Mucosa of stomach (tissue), 1 donor: Measurements from ENCODE around the gene SDR9C7.
"Not testable (repeated sequence)": the region's sequence is repeated elsewhere in the genome, so short reads cannot be mapped to it uniquely, and the experiment has no call there.

ENCODE experiments used
- H3K27me3 ChIP-seq: one replicate; pipeline ENCODE4 v1.7.0; 2013; ENCODE audit warnings: mild to moderate bottlenecking, low read length; ENCODE audit not compliant: control insufficient read depth, insufficient read depth
- H3K36me3 ChIP-seq: one replicate; pipeline ENCODE4 v1.7.0; 2013; ENCODE audit warnings: low read length; ENCODE audit not compliant: control insufficient read depth, insufficient read depth
- H3K4me1 ChIP-seq: one replicate; pipeline ENCODE4 v1.7.0; 2013; ENCODE audit warnings: mild to moderate bottlenecking, low read length; ENCODE audit not compliant: control insufficient read depth, insufficient read depth
- H3K4me3 ChIP-seq: one replicate; pipeline ENCODE4 v1.7.0; 2013; ENCODE audit warnings: low read length
- H3K9ac ChIP-seq: one replicate; pipeline ENCODE4 v1.7.0; 2013; ENCODE audit warnings: mild to moderate bottlenecking, low read length, moderate library complexity
- H3K9me3 ChIP-seq: one replicate; pipeline ENCODE4 v1.7.0; 2013; ENCODE audit warnings: mild to moderate bottlenecking, low read length, moderate library complexity; ENCODE audit not compliant: control insufficient read depth
- donor health status: Pancreatic carcinoma.

Gene SDR9C7

DNA sequence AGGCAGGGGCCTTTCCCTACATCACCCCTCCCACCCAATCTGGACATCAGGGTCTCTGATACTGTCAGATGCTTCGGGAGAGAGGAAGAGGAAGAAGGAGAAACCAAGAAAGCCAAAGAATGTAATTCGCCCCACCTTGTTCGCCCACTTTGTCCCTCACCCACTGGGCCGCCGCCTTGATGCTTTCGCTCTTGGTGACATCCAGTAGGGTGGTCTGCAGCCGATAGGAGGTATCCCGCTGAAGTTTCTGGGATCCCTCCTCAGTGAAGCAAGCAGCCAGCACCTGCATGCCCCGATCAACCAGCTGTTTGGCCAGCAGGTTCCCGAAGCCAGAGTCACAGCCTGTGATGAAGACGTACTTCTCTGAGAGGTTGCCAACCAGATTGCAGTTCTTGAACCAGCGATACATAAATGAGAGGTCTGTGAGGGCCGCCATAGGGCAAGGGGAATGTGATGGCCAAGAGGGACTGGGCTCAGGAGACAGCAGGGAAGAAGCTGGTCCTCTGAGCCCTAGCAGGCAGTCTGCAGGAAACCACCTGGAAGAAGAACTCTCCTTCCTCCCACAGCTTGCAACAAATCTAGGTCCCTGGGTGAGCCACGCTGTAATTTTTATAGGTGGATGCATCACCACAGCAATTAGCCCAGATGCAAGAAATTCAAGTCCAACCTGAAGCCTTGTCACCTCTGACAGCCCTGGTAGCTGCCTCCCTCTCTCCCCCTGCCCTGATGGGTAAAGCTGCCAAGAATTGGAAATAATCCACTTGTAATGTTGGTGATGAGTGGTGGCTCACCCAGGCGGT lies at the start of gene SDR9C7:
SDR9C7 (minus strand) TSS at position 583 of the 800 bp plus-strand sequence; CDS start at position 436, 147 bp downstream.
- H3K4me3 ChIP-seq: no peak within 1 kb of the TSS
- H3K4me1 ChIP-seq: no peaks in the 10 kb centered on the region
- H3K36me3 ChIP-seq: no peaks in the 10 kb centered on the region
- no peaks in the 10 kb centered on the region for H3K27me3 ChIP-seq
- H3K9ac ChIP-seq: no peak within 1 kb of the TSS
- no peaks in the 10 kb centered on the region for H3K9me3 ChIP-seq

DNA sequence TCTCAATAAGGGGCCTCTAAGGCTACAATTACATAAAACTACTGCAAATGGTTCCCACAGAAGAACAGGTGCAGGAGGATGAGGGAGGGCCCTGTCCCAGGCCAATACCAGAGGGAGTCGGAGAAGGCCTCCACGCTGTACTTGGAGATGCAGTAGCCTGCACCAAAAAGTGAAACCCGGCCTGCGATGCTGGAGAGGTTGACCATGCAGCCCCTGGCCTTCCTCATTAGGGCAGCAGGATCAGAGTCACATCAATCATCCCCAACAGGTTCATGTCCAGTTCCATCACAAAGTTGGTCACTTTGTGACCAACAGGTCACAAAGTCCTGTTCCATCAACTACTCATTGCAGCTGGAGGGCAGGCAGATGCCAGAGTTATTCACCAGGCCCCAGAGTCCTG lies 49.2 kb upstream of the SDR9C7 start:
- Histone ChIP-seq H3K4me3 (no peak overlapping the region), H3K9me3 (no peaks in the 10 kb centered on the region), H3K9ac (no peak overlapping the region), H3K27me3 (peaks cover 3% of the 10 kb centered on the region), H3K36me3 (no peaks in the 10 kb centered on the region), H3K4me1 (no peaks in the 10 kb centered on the region)

DNA sequence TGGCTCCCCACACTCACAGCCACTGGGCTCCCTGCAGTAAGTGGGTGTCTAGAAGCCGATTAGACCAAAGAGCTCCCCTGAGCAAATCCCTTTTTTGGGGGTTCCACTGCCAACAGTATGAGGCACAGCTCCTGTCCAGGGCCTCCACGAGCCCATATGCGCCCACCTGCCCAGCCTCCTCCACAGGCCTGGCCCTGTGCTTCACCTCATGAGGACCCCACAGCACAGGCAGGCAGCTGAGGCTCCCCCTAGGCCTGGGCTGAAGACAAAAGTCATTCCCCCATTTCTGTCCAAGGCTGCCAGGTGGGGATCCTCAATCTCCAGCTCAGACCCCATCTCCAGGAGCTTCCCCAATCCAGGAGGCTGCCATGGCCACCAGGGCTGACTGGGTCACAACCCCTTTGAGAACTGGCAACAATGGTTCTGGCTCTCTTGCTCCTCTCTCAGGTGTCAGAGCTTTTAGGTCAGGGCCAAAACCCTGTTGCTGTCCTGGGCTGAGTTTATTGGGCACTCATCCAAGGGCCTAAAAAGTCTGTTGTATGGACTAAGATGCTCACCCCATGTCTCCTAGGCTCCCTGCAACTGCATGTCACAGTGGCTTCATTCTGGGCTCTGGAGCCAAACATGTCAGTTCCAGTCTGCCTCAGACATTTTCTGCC lies 48.5 kb upstream of the SDR9C7 start:
- not testable (repeated sequence) for H3K4me3 ChIP-seq, H3K9me3 ChIP-seq, H3K27me3 ChIP-seq, H3K4me1 ChIP-seq, H3K36me3 ChIP-seq, H3K9ac ChIP-seq

DNA sequence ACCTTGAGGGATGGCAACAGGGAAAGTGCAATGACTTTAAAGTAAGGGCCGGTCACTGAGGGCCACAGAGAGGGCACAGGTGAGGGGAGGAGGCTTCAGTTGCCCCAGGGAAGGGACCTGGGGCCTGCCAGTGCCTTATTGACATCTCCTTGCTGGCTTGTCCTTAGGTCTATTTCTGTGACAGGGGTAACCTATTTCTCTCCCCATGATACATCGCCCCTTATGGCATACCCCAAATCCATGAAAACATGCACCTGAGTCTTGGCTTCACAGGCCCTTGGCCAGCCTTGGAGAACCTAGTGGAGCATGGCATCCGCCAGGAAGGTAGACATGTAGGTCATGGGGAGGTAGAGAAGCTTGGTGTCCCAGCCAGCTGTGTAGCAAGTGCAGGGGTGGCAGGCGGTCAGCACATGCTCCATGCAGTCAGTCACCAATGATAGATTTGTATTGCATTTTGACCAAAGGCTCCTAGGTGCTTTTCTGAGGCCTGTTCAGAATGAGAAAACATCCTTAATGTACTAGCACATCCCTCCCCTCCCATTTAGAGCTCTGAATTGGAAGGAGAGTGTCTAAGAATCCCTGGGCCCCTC lies 46.8 kb upstream of the SDR9C7 start:
- Histone ChIP-seq H3K9ac (no peak overlapping the region), H3K4me3 (no peak overlapping the region), H3K27me3 (no peaks in the 10 kb centered on the region), H3K9me3 (no peaks in the 10 kb centered on the region), H3K4me1 (no peaks in the 10 kb centered on the region), H3K36me3 (no peaks in the 10 kb centered on the region)

DNA sequence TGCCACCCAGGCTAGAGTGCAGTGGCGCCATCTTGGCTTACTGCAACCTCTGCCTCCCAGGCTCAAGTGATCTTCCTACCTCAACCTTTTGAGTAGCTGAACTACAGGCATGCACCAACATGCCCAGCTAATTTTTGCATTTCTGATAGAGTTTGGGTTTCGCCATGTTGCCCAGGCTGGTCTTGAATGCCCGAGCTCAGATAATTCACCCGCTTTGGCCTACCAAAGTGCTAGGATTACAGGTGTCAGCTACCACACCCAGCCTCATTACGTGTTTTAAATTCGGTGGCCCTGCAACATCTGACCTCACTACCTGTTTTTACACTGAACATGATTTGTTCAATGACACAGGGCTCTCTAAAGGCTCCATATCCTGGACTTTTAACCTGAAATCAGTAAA lies 46.1 kb upstream of the SDR9C7 start:
- Histone ChIP-seq H3K36me3 (no peaks in the 10 kb centered on the region), H3K27me3 (no peaks in the 10 kb centered on the region), H3K4me1 (no peaks in the 10 kb centered on the region), H3K9me3 (no peaks in the 10 kb centered on the region), H3K4me3 (no peak overlapping the region), H3K9ac (no peak overlapping the region)

DNA sequence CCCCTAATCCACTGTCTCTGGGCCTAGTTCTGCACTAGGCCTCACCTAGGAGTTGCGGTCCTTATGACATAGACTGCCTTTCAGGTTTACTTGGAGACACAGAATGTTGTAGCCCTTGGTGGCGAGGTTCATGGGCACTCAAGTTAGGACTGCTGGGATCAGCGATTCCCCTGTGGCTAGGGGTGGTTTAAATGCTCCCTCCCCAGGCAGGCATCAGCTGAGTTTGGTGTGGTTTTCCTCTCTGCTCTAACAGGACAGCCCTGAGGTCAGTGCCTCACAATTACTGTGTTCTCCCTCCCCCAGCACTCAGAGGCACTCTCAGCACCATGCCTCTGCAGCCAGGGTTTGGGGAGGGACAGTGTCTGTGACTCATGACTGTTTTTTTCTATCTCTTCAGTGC lies 45.4 kb upstream of the SDR9C7 start:
- H3K27me3 ChIP-seq: no peaks in the 10 kb centered on the region
- H3K9me3 ChIP-seq: no peaks in the 10 kb centered on the region
- no peak overlapping the region for H3K4me3 ChIP-seq
- no peak overlapping the region for H3K9ac ChIP-seq
- no peaks in the 10 kb centered on the region for H3K36me3 ChIP-seq
- H3K4me1 ChIP-seq: no peaks in the 10 kb centered on the region

DNA sequence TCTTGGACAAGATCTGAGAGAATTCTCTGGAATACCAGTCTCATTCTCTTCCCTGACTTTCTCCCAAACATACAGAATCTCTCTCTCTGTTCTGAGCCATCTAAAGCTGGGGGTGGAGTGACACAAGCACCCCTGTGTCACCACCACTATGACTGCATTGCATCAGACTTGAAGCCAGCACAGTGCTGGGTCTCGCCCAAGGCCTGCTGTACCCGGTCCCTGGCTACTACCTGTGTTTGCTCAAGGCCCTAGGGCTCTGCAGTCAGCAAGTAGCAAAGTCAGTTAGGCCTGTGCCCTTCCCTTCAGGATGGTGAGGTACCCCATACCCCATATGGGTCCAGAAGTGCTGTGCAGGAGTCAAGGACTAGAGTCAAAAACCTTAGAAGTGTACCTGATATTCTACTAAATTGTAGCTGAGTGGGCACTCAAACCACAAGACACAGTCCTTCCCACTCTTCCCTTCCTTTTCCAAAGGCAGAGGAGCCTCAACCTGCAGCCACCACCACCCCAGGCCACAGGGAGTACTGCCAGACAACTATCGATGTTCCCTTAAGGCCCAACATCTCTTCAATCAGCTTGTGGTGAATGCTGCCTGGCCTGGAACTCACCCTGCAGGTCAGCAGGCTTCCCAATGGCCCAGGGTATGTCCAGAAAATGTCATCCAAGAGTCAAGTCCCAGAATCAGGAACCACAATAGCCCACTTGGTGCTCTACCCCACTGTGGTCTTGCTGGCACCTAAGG lies 44.4 kb upstream of the SDR9C7 start:
- H3K4me1 ChIP-seq: no peaks in the 10 kb centered on the region
- H3K4me3 ChIP-seq: no peak overlapping the region
- H3K27me3 ChIP-seq: no peaks in the 10 kb centered on the region
- no peaks in the 10 kb centered on the region for H3K36me3 ChIP-seq
- no peak overlapping the region for H3K9ac ChIP-seq
- no peaks in the 10 kb centered on the region for H3K9me3 ChIP-seq

DNA sequence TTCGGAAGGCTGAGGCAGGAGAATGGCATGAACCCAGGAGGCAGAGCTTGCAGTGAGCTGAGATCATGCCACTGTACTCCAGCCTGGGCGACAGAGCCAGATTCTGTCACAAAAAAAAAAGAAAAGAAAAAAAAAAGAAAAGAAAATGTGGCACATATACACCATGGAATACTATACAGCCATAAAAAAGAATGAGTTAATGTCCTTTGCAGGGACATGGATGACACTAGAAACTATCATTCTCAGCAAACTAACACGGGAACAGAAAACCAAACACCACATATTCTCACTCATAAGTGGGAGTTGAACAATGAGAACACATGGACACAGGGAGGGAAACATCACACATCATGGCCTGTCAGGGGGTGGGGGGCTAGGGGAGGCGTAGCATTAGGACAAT lies 43.2 kb upstream of the SDR9C7 start:
- H3K4me1 ChIP-seq, H3K4me3 ChIP-seq, H3K36me3 ChIP-seq, H3K9me3 ChIP-seq, H3K27me3 ChIP-seq, H3K9ac ChIP-seq: not testable (repeated sequence)

DNA sequence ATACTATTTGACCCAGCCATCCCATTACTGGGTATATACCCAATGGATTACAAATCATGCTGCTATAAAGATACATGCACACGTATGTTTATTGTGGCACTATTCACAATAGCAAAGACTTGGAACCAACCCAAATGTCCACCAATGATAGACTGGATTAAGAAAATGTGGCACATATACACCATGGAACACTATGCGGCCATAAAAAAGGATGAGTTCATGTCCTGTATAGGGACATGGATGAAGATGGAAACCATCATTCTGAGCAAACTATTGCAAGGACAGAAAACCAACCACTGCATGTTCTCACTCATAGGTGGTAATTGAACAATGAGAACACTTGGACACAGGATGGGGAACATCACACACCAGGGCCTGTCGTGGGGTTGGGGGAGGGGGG lies 40.0 kb upstream of the SDR9C7 start:
- not testable (repeated sequence) for H3K4me3 ChIP-seq, H3K27me3 ChIP-seq, H3K9ac ChIP-seq, H3K9me3 ChIP-seq, H3K4me1 ChIP-seq, H3K36me3 ChIP-seq

DNA sequence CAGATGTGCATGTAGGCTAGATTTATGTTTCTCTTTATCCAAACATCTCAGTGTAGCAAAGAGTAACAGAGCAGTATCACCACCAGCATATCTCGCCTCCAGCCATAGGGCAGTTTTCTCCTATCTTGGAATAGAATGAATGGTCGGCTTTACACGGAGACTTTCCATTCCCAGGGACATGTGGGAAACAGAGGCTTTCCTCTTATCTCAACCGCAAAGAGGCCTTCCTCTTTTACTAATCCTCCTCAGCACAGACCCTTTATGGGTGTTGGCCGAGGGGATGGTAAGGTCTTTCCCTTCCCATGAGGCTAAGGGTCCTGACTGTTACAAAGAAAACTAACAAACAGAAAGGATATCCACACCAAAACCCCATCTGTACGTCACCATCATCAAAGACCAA lies 34.7 kb upstream of the SDR9C7 start:
- not testable (repeated sequence) for H3K9ac ChIP-seq, H3K27me3 ChIP-seq, H3K9me3 ChIP-seq, H3K4me3 ChIP-seq, H3K36me3 ChIP-seq, H3K4me1 ChIP-seq

DNA sequence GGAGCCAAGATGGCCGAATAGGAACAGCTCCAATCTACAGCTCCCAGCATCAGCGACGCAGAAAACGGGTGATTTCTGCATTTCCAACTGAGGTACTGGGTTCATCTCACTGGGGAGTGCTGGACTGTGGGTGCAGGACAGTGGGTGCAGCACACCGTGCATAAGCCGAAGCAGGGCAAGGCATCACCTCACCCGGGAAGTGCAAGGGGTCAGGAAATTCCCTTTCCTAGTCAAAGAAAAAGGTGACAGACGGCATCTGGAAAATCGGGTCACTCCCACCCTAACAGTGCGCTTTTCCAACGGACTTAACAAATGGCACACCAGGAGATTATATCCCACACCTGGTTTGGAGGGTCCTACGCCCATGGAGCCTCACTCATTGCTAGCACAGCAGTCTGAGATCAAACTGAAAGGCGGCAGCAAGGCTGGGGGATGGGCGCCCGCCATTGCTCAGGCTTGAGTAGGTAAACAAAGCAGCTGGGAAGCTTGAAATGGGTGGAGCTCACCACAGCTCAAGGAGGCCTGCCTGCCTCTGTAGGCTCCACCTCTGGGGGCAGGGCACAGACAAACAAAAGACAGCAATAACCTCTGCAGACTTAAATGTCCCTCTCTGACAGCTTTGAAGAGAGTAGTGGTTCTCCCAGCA lies 31.9 kb upstream of the SDR9C7 start:
- not testable (repeated sequence) for H3K9me3 ChIP-seq, H3K9ac ChIP-seq, H3K4me1 ChIP-seq, H3K36me3 ChIP-seq, H3K4me3 ChIP-seq, H3K27me3 ChIP-seq

DNA sequence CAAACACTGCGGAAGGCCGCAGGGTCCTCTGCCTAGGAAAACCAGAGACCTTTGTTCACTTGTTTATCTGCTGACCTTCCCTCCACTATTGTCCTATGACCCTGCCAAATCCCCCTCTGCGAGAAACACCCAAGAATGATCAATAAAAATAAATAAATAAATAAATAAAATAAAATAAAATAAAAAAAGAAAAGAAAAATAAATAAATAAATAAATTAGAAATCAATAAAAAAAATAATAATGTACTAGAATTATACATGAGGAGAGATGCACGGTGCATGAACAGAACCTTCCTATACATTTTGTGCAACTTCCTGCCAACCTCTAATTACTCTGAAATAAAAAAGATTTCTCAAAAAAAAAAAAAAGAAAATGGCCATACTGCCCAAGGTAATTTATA lies 30.9 kb upstream of the SDR9C7 start:
- not testable (repeated sequence) for H3K9me3 ChIP-seq, H3K4me1 ChIP-seq, H3K9ac ChIP-seq, H3K36me3 ChIP-seq, H3K4me3 ChIP-seq, H3K27me3 ChIP-seq
